ENCODE measurements around the gene STPG4. TPM values are rescaled to one million over a fixed set of nuclear protein-coding genes. Genes with fewer than 3 reads are reported as not detected.

The STPG4 gene
- total RNA-seq, 1 donor from 2014 or later = 0.64 TPM

DNA sequence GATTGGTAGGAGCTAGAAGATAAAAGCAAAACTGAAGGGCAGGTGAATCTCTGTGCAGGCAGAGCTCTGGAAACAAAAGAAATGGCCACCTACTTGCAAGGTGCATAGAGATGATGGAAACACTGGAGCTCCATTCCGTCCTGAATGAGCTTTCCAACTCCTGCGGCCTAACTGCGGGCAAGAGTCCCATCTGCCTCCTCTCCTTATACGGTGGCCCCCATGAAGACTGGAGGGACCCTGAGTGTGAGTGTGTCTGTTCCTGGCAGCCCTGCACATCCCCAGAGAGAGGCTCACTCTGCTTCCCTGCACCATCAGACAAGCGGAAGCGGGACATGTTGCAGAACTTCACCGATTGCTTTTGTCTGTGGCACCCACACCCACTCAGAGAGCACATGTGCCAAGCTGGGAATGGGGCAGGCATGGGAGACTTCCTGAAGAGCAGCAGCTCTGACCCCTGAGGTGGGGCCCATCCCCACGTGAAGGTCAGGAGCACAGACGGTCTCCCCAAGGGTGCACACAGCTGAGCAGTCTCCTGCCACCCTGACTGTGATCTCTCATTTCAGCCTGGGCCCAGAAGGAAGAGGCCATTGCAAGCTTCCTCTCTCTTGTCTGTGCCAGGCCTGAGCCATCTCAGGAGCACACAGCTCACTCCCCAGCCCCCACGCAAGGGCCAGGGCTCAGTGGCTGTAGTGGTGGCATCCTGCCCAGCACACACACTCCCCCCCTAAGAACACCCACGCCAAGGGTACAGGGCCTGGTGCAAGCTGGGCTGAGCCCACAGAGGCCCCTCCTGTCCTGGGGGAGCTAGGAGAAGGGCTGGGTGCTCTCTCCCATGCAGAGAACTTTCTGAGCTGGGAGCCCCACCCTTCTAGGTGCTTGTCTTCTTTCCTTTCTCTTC is 75.3 kb downstream of the STPG4 start:
- Mint-ChIP-seq H3K36me3 (ENCODE audit: low read depth, unreplicated experiment) (no peaks in the 10 kb centered on the region), H3K27me3 (ENCODE audit: low read depth, unreplicated experiment) (no peaks in the 10 kb centered on the region), H3K9me3 (ENCODE audit: unreplicated experiment) (no peaks in the 10 kb centered on the region), H3K4me3 (ENCODE audit: unreplicated experiment) (no peak overlapping the region), H3K4me1 (ENCODE audit: low read depth, unreplicated experiment) (peaks cover 31% of the 10 kb centered on the region), H3K27ac (ENCODE audit: unreplicated experiment) (no peak overlapping the region)
- H3K36me3 ChIP-seq (ENCODE audit: insufficient read depth, low read length) = no peaks in the 10 kb centered on the region
- TF ChIP-seq, protein P1, sequence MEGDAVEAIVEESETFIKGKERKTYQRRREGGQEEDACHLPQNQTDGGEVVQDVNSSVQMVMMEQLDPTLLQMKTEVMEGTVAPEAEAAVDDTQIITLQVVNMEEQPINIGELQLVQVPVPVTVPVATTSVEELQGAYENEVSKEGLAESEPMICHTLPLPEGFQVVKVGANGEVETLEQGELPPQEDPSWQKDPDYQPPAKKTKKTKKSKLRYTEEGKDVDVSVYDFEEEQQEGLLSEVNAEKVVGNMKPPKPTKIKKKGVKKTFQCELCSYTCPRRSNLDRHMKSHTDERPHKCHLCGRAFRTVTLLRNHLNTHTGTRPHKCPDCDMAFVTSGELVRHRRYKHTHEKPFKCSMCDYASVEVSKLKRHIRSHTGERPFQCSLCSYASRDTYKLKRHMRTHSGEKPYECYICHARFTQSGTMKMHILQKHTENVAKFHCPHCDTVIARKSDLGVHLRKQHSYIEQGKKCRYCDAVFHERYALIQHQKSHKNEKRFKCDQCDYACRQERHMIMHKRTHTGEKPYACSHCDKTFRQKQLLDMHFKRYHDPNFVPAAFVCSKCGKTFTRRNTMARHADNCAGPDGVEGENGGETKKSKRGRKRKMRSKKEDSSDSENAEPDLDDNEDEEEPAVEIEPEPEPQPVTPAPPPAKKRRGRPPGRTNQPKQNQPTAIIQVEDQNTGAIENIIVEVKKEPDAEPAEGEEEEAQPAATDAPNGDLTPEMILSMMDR (IDR thresholded peaks at IDR 0.05; ENCODE audit: insufficient read depth, low read depth, low read length) = no peak
- no peak for TF ChIP-seq EZH2 (IDR thresholded peaks at IDR 0.05; ENCODE audit: insufficient read depth, low read length)
- H3K79me2 ChIP-seq (ENCODE audit: insufficient read depth, low read length) = no peaks in the 10 kb centered on the region
- no peak for DNase-seq (ENCODE audit: low read depth)
- no peaks in the 10 kb centered on the region for H4K20me1 ChIP-seq (ENCODE audit: insufficient read depth, low read length)
- H2AFZ ChIP-seq (ENCODE audit: low read depth, low read length) = no peak overlapping the region
- H3K4me3 ChIP-seq (ENCODE audit: insufficient read depth, low read depth, low read length) = no peak overlapping the region
- H3K27ac ChIP-seq (ENCODE audit: low read depth, low read length) = no peak overlapping the region
- no peak overlapping the region for H3K4me2 ChIP-seq (ENCODE audit: low read length)
- no peak for FAIRE-seq
- no peaks in the 10 kb centered on the region for H3K27me3 ChIP-seq (ENCODE audit: insufficient read depth, low read length)
- peaks cover 41% of the 10 kb centered on the region for H3K4me1 ChIP-seq (ENCODE audit: insufficient read depth, low read length)
- no peaks in the 10 kb centered on the region for H3K9me3 ChIP-seq (ENCODE audit: insufficient read depth, low read depth, low read length)
- H3K9ac ChIP-seq (ENCODE audit: low read length) = no peak overlapping the region

DNA sequence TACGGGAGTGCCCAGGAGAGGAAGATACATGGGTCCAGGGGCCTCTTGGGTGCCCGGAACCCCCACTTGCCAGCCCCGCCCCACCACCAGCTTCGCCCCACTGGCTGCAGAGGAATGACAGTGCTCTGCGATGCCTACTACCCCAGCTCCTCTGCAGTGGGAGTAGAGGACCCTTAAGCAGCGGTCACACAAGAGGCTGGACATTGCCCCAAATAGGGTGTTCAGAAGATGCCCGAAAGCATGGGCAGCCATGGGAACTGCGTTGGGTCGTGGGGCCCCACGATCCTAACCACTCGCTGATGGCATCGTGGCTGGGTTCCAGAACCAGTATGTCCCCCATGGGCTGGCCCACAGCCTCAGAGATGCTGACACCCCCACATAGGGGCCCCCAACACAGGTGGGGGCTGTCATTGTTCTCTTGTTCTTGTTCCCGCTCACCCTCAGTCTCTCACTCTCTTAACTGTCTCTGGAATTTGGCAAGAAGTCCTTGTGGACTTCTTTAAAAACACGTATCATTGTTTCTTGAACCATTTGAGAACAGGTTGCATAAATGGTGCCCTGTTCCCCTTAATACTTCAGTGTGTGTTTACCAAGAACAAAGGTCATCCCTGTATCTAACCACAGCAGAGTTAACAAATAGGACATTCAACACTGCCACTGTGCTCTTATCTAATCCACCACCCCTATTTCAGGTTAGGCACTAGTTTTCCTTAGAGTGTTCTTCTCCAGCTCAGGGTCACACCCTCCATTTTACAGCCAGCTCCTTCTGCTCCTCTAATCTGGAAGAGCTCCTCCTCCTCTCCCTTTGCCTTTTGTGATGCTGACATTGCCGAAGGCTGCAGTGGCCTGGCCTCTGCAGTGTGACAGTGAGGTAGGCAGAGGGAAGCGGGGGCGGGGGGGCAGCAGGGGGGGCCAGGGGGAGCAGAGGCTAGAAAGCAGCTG is 76.3 kb downstream of the STPG4 start:
- no peaks in the 10 kb centered on the region for H3K27me3 ChIP-seq (ENCODE audit: insufficient read depth, low read length)
- Mint-ChIP-seq H3K4me3 (ENCODE audit: unreplicated experiment) (no peak overlapping the region), H3K27ac (ENCODE audit: unreplicated experiment) (peak overlapping the region; percentile 35), H3K36me3 (ENCODE audit: low read depth, unreplicated experiment) (peaks cover 5% of the 10 kb centered on the region), H3K4me1 (ENCODE audit: low read depth, unreplicated experiment) (peaks cover 30% of the 10 kb centered on the region), H3K27me3 (ENCODE audit: low read depth, unreplicated experiment) (no peaks in the 10 kb centered on the region), H3K9me3 (ENCODE audit: unreplicated experiment) (no peaks in the 10 kb centered on the region)
- TF ChIP-seq, protein P1 (IDR thresholded peaks at IDR 0.05; ENCODE audit: insufficient read depth, low read depth, low read length) = no peak
- TF ChIP-seq EZH2 (IDR thresholded peaks at IDR 0.05; ENCODE audit: insufficient read depth, low read length) = no peak
- no peak overlapping the region for H3K4me2 ChIP-seq (ENCODE audit: low read length)
- FAIRE-seq (no peak), DNase-seq (ENCODE audit: low read depth) (no peak)
- H4K20me1 ChIP-seq (ENCODE audit: insufficient read depth, low read length) = no peaks in the 10 kb centered on the region
- no peak overlapping the region for H3K27ac ChIP-seq (ENCODE audit: low read depth, low read length)
- H3K4me1 ChIP-seq (ENCODE audit: insufficient read depth, low read length) = peaks cover 39% of the 10 kb centered on the region
- H3K9me3 ChIP-seq (ENCODE audit: insufficient read depth, low read depth, low read length) = no peaks in the 10 kb centered on the region
- no peak overlapping the region for H3K4me3 ChIP-seq (ENCODE audit: insufficient read depth, low read depth, low read length)
- no peaks in the 10 kb centered on the region for H3K36me3 ChIP-seq (ENCODE audit: insufficient read depth, low read length)
- no peak overlapping the region for H2AFZ ChIP-seq (ENCODE audit: low read depth, low read length)
- H3K9ac ChIP-seq (ENCODE audit: low read length) = no peak overlapping the region
- H3K79me2 ChIP-seq (ENCODE audit: insufficient read depth, low read length) = no peaks in the 10 kb centered on the region

Data from astrocyte (in vitro differentiated cells and primary cell).